Esophagus squamous epithelium (tissue), 4 donors: ENCODE results near the gene OTOG.

Source experiments
- POLR2A ChIP-seq, 4 donors: fragments of 450-650 bp; IDR thresholded peaks; one replicate each; pipeline ENCODE4 v1.6.1; 2017; ENCODE audit warnings: antibody characterized with exemption in 4 of 4, mild to moderate bottlenecking in 4 of 4, moderate library complexity in 3 of 4
- TF ChIP-seq, protein P1 (sequence below), 6 experiments: fragments of 450-650 bp in 4 of 6; fragments of 200-600 bp in 2 of 6; sonication (generic) in 2 of 6; IDR thresholded peaks; one replicate each; pipeline ENCODE4 v1.5.1; 2016 to 2019; ENCODE audit warnings: antibody characterized with exemption in 6 of 6, mild to moderate bottlenecking in 4 of 6, moderate library complexity in 4 of 6

DNA sequence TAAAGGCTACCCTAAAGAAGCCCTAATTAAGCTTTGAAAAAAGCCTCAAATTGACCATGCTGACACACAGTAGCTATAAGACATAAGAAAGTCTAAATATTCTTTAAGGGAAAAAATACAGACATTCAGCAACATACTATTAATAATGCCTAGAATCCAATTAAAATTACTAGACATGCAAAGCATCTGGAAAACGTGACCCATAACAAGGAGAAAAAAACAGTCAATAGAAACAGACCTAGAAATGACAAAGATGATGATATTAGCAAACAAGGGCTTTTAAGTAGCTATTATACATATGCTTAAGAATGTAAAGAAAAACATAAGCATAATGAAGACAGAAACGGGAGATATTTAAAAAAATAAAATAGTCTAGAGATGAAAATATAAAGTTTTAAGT lies 108.6 kb downstream of the OTOG start:
- TF ChIP-seq, protein P1, sequence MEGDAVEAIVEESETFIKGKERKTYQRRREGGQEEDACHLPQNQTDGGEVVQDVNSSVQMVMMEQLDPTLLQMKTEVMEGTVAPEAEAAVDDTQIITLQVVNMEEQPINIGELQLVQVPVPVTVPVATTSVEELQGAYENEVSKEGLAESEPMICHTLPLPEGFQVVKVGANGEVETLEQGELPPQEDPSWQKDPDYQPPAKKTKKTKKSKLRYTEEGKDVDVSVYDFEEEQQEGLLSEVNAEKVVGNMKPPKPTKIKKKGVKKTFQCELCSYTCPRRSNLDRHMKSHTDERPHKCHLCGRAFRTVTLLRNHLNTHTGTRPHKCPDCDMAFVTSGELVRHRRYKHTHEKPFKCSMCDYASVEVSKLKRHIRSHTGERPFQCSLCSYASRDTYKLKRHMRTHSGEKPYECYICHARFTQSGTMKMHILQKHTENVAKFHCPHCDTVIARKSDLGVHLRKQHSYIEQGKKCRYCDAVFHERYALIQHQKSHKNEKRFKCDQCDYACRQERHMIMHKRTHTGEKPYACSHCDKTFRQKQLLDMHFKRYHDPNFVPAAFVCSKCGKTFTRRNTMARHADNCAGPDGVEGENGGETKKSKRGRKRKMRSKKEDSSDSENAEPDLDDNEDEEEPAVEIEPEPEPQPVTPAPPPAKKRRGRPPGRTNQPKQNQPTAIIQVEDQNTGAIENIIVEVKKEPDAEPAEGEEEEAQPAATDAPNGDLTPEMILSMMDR (IDR thresholded peaks at IDR 0.05): no peak
- no peak for TF ChIP-seq POLR2A (IDR thresholded peaks at IDR 0.05)
